A673 (cell line): ENCODE results near the gene TMEM109. TPM values are rescaled to one million over a fixed set of nuclear protein-coding genes. Genes with fewer than 3 reads are reported as not detected.

Source experiments
- BruUV-seq: library from RNA; stranded (reverse); fragments of 400-500 nt; replicated peaks from 2 replicates; lab custom pipeline; 2021; lab: Mats Ljungman, UMichigan
- CTCF ChIA-PET: fragments of 300-600 bp; sonication (Branson Sonifier 250); formaldehyde crosslinking; loops from one replicate; lab custom pipeline; 2022; ENCODE audit warnings: antibody characterized with exemption; lab: Charles Lee
- POLR2A ChIA-PET: fragments of 300-600 bp; sonication (Branson Sonifier 250); formaldehyde crosslinking; loops from one replicate; lab custom pipeline; 2022; ENCODE audit warnings: antibody characterized with exemption; ENCODE audit not compliant: low non-redundant PET; lab: Charles Lee
- DNase-seq: peaks from one replicate; pipeline ENCODE4 v3.0.0-alpha.2; 2015; ENCODE audit warnings: low spot score
- H3K27ac ChIP-seq: fragments of 200-600 bp; sonication (generic); 2 replicates; pipeline ENCODE4 v1.5.1; 2016; ENCODE audit warnings: mixed run types, low read depth, mild to moderate bottlenecking, mixed read lengths, antibody characterized with exemption, low read length; ENCODE audit not compliant: poor library complexity, severe bottlenecking
- H3K27me3 ChIP-seq: fragments of 200-600 bp; sonication (generic); replicated peaks from 2 replicates; pipeline ENCODE4 v1.6.1; 2017; ENCODE audit warnings: mixed run types, low read depth, mild to moderate bottlenecking, mixed read lengths, antibody characterized with exemption, low read length; ENCODE audit not compliant: insufficient read depth, poor library complexity
- H3K36me3 ChIP-seq: fragments of 200-600 bp; sonication (generic); 2 replicates; pipeline ENCODE4 v1.6.1; 2016; ENCODE audit warnings: mixed run types, mild to moderate bottlenecking, mixed read lengths, antibody characterized with exemption, low read length; ENCODE audit not compliant: insufficient read depth, poor library complexity, severe bottlenecking
- H3K4me1 ChIP-seq: fragments of 200-600 bp; sonication (generic); 2 replicates; pipeline ENCODE4 v1.6.1; 2017; ENCODE audit warnings: mixed run types, mild to moderate bottlenecking, mixed read lengths, antibody characterized with exemption, low read length; ENCODE audit not compliant: insufficient read depth, poor library complexity, severe bottlenecking
- H3K4me3 ChIP-seq: fragments of 200-600 bp; sonication (generic); 2 replicates; pipeline ENCODE4 v1.5.1; 2016; ENCODE audit warnings: low read depth, mixed run types, mild to moderate bottlenecking, mixed read lengths, low read length; ENCODE audit not compliant: poor library complexity, severe bottlenecking
- H3K9me3 ChIP-seq: fragments of 200-600 bp; sonication (generic); 2 replicates; pipeline ENCODE4 v1.6.1; 2016; ENCODE audit warnings: mixed run types, low read depth, mild to moderate bottlenecking, mixed read lengths, antibody characterized with exemption, low read length; ENCODE audit not compliant: poor library complexity, severe bottlenecking
- EZH2 ChIP-seq: fragments of 200-600 bp; sonication (generic); IDR thresholded peaks from 2 replicates; pipeline ENCODE4 v1.6.1; 2017; ENCODE audit warnings: borderline replicate concordance, low read depth, mild to moderate bottlenecking, mixed read lengths, antibody characterized with exemption, low read length; ENCODE audit not compliant: poor library complexity, severe bottlenecking
- intact Hi-C: fragments of 100-400 bp; cut with micrococcal nuclease; formaldehyde crosslinking; loops from one replicate; pipeline ENCODE4 v1.10.0; 2022; ENCODE audit not compliant: unreplicated experiment
- total RNA-seq: library from RNA; stranded (reverse); gene quantifications from 2 replicates; pipeline ENCODE4 v1.2.3, GENCODE V29; 2021
- TF ChIP-seq, protein P1 (sequence below): fragments of 300-800, 200-600 bp; sonication (generic); conservative IDR thresholded peaks from 2 replicates; pipeline ENCODE4 v1.5.1; 2017; ENCODE audit warnings: low read depth, mild to moderate bottlenecking, antibody characterized with exemption, low read length, moderate library complexity, mixed read lengths

TMEM109 gene
- total RNA-seq, 1 experiment from 2014 or later, result 169 TPM

DNA sequence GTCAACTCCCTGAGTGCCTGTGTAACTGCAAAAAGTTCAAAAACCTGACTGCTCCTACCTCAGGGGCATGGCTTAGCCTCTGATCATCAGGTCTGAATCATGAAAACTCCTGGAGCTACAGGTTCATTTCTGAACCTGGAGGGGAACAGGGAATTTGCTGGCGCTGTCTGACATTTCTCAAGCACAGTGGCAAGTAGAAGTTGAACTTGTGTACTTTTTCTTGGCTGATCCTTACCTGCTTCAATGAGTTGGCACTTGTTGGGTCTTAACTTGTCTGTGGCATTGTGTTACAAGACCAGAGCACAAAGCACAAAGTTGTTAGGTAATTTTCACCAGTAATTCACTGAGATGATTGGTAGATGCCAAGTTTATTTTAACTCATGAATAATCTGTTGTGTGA, 3.3 kb downstream of the TMEM109 start:
- Histone ChIP-seq H3K27me3 (no peaks in the 10 kb centered on the region), H3K27ac (no peak overlapping the region), H3K9me3 (no peaks in the 10 kb centered on the region), H3K4me1 (peaks cover 23% of the 10 kb centered on the region), H3K36me3 (peaks cover 26% of the 10 kb centered on the region), H3K4me3 (no peak overlapping the region)
- no peak for TF ChIP-seq EZH2
- POLR2A ChIA-PET, result no interaction called here
- CTCF ChIA-PET, result no interaction called here
- no peak for DNase-seq
- intact Hi-C loops, result loop anchor here (10.0 kb wide), 1 partner anchor 1352 kb away; no protein-coding TSS in a partner anchor
- no TSS peak for BruUV-seq

DNA sequence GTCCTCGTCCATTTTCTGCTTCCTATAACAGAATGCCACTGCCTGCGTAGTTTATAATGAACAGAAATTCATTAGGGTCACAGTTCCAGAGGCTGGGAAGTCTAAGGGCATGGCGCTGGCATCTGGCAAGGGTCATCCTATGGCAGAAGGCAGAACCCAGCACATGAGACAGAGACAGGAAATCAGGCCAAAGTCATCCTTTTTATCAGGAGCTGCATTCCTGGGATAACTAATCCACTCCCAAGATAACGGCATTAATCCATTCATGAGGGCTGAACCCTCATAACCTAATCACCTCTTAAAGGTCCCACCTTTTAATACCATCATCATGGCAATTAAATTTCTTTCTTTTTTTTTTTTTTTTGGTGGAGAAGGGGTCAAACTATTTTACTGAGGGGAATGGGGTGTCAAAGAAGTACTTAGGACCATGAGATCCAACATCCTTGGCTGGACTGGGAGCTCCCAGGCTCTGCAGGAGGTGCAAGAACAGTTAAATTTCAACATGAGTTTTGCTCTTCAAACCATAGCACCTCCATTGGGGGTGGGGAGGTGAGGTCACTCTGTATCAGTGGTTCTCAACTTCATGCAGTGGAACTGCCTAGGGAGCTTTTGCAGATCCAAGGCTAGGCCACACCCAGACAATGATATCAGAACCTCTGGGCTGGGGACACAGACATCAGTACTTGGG, 4.4 kb downstream of the TMEM109 start:
- TF ChIP-seq EZH2, result no peak
- TF ChIP-seq, protein P1, sequence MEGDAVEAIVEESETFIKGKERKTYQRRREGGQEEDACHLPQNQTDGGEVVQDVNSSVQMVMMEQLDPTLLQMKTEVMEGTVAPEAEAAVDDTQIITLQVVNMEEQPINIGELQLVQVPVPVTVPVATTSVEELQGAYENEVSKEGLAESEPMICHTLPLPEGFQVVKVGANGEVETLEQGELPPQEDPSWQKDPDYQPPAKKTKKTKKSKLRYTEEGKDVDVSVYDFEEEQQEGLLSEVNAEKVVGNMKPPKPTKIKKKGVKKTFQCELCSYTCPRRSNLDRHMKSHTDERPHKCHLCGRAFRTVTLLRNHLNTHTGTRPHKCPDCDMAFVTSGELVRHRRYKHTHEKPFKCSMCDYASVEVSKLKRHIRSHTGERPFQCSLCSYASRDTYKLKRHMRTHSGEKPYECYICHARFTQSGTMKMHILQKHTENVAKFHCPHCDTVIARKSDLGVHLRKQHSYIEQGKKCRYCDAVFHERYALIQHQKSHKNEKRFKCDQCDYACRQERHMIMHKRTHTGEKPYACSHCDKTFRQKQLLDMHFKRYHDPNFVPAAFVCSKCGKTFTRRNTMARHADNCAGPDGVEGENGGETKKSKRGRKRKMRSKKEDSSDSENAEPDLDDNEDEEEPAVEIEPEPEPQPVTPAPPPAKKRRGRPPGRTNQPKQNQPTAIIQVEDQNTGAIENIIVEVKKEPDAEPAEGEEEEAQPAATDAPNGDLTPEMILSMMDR, result no peak
- intact Hi-C loops, result loop anchor here (10.0 kb wide), 1 partner anchor 1354 kb away; no protein-coding TSS in a partner anchor
- DNase-seq, result no peak
- Histone ChIP-seq H3K9me3 (no peaks in the 10 kb centered on the region), H3K4me1 (peaks cover 18% of the 10 kb centered on the region), H3K4me3 (no peak overlapping the region), H3K36me3 (peaks cover 30% of the 10 kb centered on the region), H3K27ac (no peak overlapping the region), H3K27me3 (no peaks in the 10 kb centered on the region)
- ChIA-PET POLR2A (no interaction called here), CTCF (interaction anchor here (0.7 kb wide), 1 partner anchor 9 kb away, joined by 6 read pairs; no protein-coding TSS in a partner anchor)
- BruUV-seq, result no TSS peak

DNA sequence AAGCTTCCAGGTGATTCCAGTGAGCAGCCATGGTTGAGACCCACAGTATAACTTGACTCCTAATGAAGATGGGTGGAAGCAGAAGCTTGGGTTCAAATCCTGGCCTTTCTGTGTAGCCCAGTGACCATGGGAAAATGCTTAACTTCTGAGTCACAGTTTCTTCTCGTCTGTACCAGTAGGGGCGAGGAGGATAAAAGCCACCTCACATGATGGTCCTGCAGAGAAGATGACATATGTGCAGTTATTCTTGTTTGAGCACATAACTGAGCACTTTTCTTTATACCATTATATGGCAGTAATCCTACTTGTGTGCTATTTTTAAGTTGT, 4.9 kb downstream of the TMEM109 start:
- BruUV-seq, result no TSS peak
- intact Hi-C loops, result loop anchor here (10.0 kb wide), 1 partner anchor 1354 kb away; no protein-coding TSS in a partner anchor
- ChIA-PET POLR2A (no interaction called here), CTCF (interaction anchor here (0.7 kb wide), 1 partner anchor 8 kb away, joined by 6 read pairs; no protein-coding TSS in a partner anchor)
- Histone ChIP-seq H3K4me1 (peaks cover 23% of the 10 kb centered on the region), H3K9me3 (no peaks in the 10 kb centered on the region), H3K36me3 (peaks cover 31% of the 10 kb centered on the region), H3K27ac (no peak overlapping the region), H3K27me3 (no peaks in the 10 kb centered on the region), H3K4me3 (no peak overlapping the region)
- DNase-seq, result peak; percentile 27
- TF ChIP-seq EZH2, result no peak
- TF ChIP-seq, protein P1, result no peak

DNA sequence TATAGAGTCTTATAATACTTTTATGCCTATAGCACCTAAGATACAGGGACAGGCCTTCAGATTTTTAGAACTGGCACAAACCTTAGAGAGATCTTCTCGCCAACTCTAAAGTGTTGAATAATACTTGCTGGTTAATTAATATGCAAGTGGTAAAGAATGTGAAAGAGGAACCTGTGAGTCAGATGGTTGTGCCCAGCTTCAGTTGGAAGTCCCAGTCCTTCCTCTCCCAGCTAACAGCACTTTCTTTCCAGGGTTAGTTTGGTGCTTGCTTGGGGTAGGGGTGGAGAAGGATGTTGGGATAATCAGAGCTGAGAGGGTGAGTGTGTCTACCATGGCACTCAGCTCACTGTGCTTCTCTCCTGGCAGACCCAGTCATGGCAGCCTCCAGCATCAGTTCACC, 5.4 kb downstream of the TMEM109 start:
- no peak for TF ChIP-seq EZH2
- TF ChIP-seq, protein P1, result no peak
- ChIA-PET POLR2A (no interaction called here), CTCF (no interaction called here)
- no TSS peak for BruUV-seq
- no peak overlapping the region for H3K4me3 ChIP-seq
- no peaks in the 10 kb centered on the region for H3K9me3 ChIP-seq
- no peak for DNase-seq
- H3K27ac ChIP-seq, result no peak overlapping the region
- intact Hi-C loops, result loop anchor here (10.0 kb wide), 1 partner anchor 1355 kb away; no protein-coding TSS in a partner anchor
- no peaks in the 10 kb centered on the region for H3K27me3 ChIP-seq
- peaks cover 26% of the 10 kb centered on the region for H3K4me1 ChIP-seq
- peaks cover 31% of the 10 kb centered on the region for H3K36me3 ChIP-seq
